ENCODE measurements around the gene CXCR6. TPM values are rescaled to one million over a fixed set of nuclear protein-coding genes. Genes with fewer than 3 reads are reported as not detected.
A peak's percentile ranks its signal among the peaks of the same experiment; 100 is the strongest.

Gene CXCR6
- total and polyA plus RNA-seq, 8 donors: 0.61 to 4.1 (median 1.2) TPM

DNA sequence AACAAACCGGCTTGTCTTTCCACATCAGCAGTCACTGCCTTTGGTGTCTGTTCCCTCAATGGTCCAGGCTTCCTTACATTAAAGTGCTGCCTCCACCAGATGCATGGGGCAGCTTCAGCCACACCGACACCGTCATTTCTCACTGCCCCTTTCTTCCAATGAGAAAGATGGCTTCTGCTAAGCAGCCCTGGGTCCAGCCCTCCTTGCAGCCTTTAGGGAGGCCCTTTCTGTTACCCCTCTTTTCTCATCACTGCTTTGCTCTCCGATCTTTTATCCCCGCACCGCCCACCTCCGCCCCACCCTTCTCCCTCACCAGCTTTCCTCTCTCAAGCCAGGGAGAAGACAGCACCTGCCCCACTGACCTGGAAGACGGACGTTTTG lies 28.2 kb upstream of the CXCR6 start:
- Histone ChIP-seq H3K4me1 (no peaks in the 10 kb centered on the region), H3K27ac (no peak overlapping the region), H3K27me3 (no peaks in the 10 kb centered on the region), H3K9me3 (no peaks in the 10 kb centered on the region), H3K36me3 (peaks cover 0 to 22% of the 10 kb centered on the region in 2 donors), H3K4me3 (no peak overlapping the region)
- TF ChIP-seq, protein P1, sequence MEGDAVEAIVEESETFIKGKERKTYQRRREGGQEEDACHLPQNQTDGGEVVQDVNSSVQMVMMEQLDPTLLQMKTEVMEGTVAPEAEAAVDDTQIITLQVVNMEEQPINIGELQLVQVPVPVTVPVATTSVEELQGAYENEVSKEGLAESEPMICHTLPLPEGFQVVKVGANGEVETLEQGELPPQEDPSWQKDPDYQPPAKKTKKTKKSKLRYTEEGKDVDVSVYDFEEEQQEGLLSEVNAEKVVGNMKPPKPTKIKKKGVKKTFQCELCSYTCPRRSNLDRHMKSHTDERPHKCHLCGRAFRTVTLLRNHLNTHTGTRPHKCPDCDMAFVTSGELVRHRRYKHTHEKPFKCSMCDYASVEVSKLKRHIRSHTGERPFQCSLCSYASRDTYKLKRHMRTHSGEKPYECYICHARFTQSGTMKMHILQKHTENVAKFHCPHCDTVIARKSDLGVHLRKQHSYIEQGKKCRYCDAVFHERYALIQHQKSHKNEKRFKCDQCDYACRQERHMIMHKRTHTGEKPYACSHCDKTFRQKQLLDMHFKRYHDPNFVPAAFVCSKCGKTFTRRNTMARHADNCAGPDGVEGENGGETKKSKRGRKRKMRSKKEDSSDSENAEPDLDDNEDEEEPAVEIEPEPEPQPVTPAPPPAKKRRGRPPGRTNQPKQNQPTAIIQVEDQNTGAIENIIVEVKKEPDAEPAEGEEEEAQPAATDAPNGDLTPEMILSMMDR (IDR thresholded peaks at IDR 0.05): no peak
- ATAC-seq: no peak
- intact Hi-C loops (cut with DNase I): no loop called here
- DNase-seq: no peak

DNA sequence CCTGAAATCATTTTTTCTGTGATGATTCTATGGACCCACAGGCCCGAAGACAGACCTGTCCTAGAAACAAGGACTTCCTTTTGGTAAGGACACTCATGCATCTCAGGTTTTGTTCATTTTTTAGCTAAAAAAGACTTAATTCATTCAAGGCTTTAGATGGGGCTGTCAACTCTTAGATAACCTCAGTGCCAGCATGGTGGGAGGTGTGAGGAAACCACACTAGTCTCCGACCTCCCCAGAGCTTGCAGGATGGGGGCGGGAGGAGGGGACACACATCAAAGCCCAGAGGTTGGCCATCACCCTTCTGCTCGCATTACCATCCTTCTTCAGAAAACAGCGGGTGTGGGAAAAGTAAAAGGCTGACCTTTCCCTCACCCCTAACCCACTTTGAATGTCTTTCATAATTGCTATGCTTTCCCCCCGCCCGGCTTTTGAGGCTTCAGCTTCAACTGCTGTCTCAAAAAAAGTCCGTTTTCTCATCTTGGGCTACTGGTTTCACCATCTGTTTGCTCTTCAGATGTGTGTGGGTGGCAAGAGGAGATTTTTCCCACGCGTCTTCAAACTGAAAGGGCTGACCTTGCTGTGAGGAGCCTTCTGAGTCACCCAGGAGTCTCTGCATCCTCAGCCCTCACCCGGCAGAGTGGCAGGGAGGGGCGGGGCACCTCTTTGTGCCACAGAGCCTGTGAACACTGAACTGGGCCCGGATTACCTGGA lies 27.6 kb upstream of the CXCR6 start:
- no peak for DNase-seq
- Histone ChIP-seq H3K27ac (no peak overlapping the region), H3K36me3 (peaks cover 0 to 29% of the 10 kb centered on the region in 2 donors), H3K4me1 (no peaks in the 10 kb centered on the region), H3K4me3 (no peak overlapping the region), H3K9me3 (no peaks in the 10 kb centered on the region), H3K27me3 (no peaks in the 10 kb centered on the region)
- intact Hi-C loops (cut with DNase I): no loop called here
- ATAC-seq: peak; percentile 91
- TF ChIP-seq, protein P1 (IDR thresholded peaks at IDR 0.05): no peak

DNA sequence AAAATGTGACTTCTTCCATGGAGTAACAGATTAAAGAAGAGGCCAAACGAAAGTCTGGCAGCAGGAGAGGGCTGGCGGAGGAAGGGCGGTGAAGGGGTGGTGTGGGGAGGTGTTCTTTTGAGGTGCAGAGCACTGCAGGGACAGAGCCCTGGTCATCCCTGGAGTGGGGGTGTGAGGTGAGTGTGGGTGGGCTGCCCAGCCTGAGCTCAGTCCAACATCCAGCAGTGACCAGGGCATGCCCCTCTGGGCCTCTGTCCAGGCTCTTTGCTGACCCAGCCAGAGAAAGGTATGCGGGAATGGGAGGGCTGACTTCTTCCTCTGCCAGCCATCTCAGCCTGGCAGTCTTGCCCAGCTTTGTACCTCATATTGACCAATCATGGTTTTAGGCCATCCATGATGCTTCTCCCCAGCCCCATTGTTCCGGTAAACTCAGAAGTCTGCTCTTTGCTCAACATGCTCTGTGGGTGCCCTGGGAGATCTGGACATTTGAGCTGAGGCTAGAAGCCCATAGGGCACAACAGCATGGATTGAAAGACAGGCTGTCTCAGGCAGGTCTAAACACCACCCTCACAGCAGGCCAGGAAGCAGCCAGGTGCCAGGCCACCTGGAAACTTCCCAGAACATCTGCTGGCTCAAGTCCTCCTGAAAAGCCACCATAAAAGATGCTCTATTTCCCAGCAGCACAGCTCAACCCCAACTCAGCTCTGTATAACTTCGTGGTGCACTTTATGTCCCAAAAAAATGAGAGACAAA lies 25.9 kb upstream of the CXCR6 start:
- ATAC-seq (no peak), DNase-seq (no peak)
- Histone ChIP-seq H3K36me3 (peaks cover 0 to 45% of the 10 kb centered on the region in 2 donors), H3K27me3 (no peaks in the 10 kb centered on the region), H3K4me1 (no peaks in the 10 kb centered on the region), H3K4me3 (no peak overlapping the region), H3K27ac (no peak overlapping the region), H3K9me3 (no peaks in the 10 kb centered on the region)
- TF ChIP-seq, protein P1 (IDR thresholded peaks at IDR 0.05): no peak
- intact Hi-C loops (cut with DNase I): no loop called here

DNA sequence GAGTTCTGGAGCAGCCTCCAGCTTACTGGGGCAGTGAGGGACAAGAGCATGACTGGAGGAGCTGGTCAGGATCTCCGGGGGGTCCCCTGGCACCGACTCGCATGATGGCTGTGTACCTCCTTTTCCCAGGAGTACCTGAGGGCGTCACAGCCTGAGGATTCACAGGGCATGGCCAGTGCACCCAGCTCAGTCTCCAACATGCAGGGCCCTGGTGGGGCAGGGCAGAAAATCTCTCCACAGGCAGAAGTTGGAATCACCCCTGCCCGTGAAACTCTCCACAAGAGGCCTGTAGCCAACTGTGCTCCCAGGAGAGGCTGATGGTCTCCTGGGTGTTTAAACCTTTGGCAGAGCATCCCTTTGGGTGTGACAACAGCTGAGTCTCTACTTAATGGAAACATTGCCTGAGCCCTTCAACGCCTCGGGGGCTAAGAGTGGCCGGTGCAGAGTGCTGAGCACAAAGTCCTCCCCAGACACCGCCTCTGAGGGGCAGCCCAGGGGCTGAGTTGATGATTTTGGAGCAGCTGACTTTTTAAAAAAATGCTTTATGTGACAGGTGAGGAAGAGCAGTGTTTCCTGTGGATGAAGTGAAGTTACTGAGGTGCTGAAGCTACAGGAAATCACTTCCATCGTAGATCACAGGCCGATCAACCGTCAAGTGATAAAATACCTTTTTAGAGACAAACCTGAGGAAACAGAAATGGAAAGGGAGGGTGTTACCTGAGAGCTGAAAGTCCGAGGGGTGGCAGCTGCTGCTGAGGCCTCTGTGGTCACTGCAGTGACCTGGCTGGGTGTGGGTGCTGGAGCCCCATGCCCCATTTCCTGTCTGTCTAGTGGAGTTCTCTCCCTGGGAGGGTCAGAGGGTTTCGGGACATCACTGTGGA lies 21.9 kb upstream of the CXCR6 start:
- Histone ChIP-seq H3K4me1 (no peaks in the 10 kb centered on the region), H3K4me3 (no peak overlapping the region), H3K27ac (no peak overlapping the region), H3K36me3 (peaks cover 0 to 68% of the 10 kb centered on the region in 2 donors), H3K27me3 (no peaks in the 10 kb centered on the region), H3K9me3 (no peaks in the 10 kb centered on the region)
- intact Hi-C loops (cut with DNase I): loop anchor here in 1 of 2 donors (10.0 kb wide), 1 partner anchor 157 kb away; no protein-coding TSS in a partner anchor
- TF ChIP-seq, protein P1 (IDR thresholded peaks at IDR 0.05): no peak
- no peak for ATAC-seq
- no peak for DNase-seq
